ENCODE measurements around the gene NAA80.
"Not testable (repeated sequence)": the region's sequence is repeated elsewhere in the genome, so short reads cannot be mapped to it uniquely, and the experiment has no call there.

NAA80 gene

GRCh38 chr3:50292159-50293078 lies 6.8 kb downstream of the NAA80 start, which contains the start of gene IFRD2:
Gene IFRD2, minus strand, starts transcription at chr3:50292429. Its CDS starts 155 bp downstream, at chr3:50292274.
- in situ Hi-C loops (cut with MboI; ENCODE audit: low sequenced_read_pairs), result no loop called here

DNA sequence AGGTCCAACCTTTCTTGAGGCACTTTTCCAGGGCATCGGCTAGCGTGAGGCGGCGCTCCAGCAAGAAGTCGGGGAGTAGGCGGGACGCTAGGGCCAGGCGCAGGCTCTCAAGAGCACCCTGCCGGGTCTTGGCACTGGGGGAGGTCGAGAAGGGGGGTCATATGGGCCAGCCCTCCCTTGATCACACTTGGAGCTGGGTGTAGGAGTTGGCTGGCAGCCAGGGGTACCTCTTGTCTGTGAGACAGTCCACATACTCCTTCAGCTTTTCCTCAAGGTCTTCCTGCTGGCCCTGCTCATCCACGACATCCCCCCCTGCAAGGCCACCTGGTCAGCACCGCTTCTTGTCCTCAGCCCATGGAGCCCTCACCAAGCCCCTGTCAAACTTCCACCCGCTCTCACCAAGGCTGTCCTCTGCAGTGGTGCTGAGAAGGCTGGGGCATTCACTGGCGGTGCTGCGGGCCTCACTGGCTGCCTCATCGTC lies 9.0 kb downstream of the NAA80 start:
- in situ Hi-C loops (cut with MboI; ENCODE audit: low sequenced_read_pairs), result no loop called here

- in situ Hi-C loops (cut with MboI; ENCODE audit: low sequenced_read_pairs), result no loop called here
Observed at GRCh38 chr3:50289130-50289529, 10.1 kb downstream of the NAA80 start.

DNA sequence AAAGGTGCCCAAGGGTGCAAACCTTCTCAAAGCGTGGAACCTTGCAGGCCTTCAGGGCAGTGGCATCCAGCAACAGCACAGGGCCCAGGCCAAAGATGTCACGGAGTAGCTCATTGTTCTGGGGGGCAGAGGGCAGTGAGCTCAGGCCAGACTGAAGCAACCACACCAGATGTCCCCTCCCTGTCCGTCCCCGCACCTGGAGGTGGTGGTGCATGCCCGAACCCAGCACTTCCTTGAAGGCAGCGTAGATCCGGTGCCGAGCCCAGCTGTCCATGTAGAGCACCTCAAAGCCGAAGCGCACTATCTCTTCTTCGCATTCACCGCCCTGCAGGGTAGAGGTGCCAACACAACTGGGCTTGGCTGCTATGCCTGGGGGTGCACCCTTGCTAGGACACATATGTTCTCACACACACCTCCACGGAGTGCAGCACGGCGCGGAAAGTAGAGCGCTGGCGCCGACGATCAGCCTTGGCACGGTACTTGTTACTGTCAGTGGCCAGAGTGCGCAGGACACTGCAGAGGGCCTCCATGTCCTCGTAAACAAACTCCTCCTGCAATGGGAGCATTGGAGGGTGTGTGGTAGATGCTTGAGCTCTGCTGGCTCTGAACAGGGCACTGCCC lies 10.7 kb downstream of the NAA80 start:
- in situ Hi-C loops (cut with MboI; ENCODE audit: low sequenced_read_pairs), result no loop called here

DNA sequence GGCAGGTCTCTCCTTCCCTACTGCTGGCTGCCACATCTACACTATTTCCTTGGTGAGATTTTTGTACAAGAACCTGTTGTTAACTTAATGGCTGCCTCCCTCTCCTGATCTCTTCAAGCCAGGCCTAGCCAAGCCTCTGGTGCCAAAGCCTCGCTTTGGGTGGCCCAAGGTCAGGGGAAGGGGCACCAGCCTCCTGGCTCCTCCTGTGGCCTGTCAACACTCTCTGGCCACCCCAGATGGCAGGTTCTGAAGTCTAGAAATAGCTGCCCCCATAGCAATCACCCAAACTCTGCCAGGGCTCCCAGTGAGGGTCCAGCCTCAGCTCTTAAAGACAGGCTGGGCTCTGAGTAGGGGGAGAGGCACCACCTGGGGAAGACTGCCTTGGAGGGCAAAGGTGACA lies 11.9 kb downstream of the NAA80 start:
- in situ Hi-C loops (cut with MboI; ENCODE audit: low sequenced_read_pairs), result no loop called here

DNA sequence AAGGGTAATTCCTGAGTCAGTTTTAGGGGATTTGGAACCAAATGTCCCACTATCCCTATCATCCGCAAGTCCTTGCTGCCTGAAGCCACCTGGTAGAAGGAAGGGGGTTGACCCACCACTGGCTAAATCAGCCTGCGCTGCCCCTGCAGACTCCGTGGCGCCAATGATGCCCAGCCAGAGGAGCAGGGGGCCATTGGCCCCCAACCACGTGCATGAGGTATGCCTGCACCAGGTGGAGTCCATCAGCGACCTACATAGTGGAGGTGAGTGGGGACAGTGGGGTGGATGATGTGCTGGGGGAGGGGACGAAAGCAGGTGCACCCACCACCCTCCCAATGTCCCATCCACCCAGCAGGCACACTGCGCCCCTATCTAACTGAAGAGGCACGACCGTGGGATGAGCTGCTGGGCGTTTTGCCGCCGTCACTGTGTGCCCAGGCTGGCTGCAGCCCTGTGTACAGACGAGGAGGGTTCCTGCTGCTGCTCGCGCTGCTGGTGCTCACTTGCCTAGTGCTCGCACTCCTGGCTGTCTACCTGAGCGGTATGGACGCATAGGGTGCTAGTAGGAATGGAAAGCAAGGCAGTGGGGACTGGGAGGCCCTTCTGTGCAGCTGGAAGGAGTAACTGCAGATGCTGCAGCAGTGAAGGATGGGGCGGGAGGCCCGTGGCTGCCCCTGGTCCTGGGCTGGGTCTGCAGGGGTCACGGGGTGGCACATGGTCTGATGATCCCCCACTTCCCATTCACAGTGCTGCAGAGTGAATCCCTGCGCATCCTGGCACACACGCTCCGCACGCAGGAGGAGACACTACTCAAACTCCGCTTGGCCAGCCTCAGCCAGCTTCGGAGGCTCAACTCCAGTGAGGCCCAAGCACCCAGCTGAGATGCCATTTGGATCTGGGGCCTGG lies 12.6 kb downstream of the NAA80 start:
- in situ Hi-C loops (cut with MboI; ENCODE audit: low sequenced_read_pairs), result no loop called here

DNA sequence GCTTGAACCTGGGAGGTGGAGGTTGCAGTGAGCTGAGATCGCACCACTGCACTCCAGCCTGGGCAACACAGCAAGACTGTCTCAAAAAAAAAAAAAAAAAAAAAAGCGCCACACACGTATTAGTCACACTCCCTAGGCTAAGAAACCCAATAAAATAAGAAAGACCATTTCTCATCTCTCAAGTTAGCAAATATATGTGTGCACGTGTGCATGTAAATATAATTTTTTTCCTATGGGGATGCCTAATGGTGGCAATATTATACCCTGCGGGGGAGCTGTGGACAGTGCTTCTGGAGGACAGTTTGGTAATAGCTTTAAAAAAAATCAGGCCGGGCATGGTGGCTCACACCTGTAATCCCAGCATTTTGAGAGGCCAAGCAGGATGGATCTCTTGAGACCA lies 15.1 kb downstream of the NAA80 start:
- in situ Hi-C loops (cut with MboI; ENCODE audit: low sequenced_read_pairs), result not testable (repeated sequence)

DNA sequence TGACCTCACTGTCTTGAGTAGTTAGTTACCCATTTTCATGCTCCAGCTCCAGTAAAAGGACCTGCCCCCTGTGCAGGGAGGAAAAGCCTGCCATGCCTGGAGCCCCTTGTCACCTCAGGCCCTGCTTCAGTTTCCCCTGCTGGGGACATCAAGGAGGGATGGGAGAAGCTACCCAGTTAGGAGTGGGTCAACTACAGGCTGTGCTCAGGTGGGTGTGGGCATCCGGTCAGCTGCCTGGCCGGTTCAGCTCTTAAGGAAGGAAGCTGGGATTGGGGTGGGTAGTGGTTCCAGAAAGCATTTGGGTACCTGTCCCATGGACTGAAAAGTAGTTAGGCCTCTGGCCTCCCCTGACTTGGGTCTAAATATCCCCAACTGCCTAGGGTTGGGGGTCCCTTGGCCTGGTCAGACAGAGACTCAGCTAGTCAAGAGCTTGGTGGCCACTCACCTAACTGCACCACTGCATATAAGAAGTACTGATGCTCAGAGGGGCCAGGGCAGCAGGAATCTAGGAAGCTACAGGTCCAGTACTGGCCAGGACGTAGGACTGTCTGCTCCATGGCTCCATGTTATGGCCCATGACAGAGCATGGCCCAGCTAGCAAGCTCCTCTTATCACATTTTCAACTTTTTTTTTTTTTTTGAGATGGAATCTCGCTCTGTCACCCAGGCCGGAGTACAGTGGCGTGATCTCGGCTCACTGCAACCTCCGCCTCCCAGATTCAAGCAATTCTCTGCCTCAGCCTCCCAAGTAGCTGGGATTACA lies 19.8 kb downstream of the NAA80 start:
- in situ Hi-C loops (cut with MboI; ENCODE audit: low sequenced_read_pairs), result no loop called here

GRCh38 chr3:50278880-50279224 lies 20.4 kb downstream of the NAA80 start, which contains the start of gene LSMEM2:
Gene LSMEM2, plus strand, starts transcription at chr3:50279087. Its CDS starts 27 bp downstream, at chr3:50279114.
- in situ Hi-C loops (cut with MboI; ENCODE audit: low sequenced_read_pairs), result no loop called here

DNA sequence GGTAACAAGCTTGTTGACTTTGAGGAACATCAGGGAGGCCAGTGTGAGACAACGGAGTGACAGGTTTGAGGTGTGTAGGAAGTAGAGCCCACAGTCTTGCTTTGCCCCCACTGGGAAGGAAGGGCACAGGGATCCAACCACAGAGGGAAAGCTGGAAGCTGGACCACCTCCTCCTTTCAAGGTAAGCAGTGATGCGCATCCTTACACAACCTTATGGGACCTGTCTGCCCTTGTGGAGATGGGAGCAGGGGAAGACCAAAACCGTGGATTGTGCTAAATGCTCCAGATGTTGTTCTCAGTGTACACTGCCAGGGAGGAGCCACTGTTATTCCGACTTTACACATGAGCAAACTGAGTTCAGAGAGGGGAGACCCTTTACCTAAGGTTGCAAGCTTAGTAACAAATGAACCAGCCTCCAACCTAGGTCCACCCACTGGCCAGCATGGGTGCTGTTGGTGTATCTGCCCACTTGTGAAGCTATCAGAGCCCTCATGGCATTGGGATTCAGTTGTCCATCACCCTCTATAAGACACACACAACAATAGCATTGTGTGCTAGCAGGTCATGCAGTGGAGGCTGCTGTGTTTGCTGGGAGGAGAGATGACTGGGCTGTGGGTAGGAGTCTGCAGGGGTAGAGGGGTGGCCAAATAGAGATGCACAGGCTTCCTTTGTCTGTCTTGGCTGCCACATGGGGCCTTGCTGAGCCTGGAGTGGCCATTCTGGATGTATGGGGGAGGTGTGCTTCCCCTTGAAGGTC lies 20.9 kb downstream of the NAA80 start:
- in situ Hi-C loops (cut with MboI; ENCODE audit: low sequenced_read_pairs), result no loop called here

DNA sequence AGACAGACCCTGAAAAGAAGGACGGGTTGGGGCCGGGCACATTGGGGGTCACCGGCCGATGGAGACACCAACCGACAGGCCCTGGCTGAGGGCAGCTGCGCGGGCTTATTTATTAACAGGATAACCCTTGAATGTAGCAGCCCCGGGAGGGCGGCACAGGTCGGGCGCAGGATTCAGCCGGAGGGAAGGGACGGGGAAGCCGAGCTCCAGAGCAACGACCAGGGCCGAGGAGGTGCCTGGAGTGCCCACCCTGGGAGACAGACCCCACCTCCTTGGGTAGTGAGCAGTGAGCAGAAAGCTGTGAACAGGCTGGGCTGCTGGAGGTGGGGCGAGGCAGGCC lies 22.5 kb downstream of the NAA80 start:
- in situ Hi-C loops (cut with MboI; ENCODE audit: low sequenced_read_pairs), result no loop called here

- in situ Hi-C loops (cut with MboI; ENCODE audit: low sequenced_read_pairs), result no loop called here
Observed at GRCh38 chr3:50275996-50276761, 23.0 kb downstream of the NAA80 start.

DNA sequence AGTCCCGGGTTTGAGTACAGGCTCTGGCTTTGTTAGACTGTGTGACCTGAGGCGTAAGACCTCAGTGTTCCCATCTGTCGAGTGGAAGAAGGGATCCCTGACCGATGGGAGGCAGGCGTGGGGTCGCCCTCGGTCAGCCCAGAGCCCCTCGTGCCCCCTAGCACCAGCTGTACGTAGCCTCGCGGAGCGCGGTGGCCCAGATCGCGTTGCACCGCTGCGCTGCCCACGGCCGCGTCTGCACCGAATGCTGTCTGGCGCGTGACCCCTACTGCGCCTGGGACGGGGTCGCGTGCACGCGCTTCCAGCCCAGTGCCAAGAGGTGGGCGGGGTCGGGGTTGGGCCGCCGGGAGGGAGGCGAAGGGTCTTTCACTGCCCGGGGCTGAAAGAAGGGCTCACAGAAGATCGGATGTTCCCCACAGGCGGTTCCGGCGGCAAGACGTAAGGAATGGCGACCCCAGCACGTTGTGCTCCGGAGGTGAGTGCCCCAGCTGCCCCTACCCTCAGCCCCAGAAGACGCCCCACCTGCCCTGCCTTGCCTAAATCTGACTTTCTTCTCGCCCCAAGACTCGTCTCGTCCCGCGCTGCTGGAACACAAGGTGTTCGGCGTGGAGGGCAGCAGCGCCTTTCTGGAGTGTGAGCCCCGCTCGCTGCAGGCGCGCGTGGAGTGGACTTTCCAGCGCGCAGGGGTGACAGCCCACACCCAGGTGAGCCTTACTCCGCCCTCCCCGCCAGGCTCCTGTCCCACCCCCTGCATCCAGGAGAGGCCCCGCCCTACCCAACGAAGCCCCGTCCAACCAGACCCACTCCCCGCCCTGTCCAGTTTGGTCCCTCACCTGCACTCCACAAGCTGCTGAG lies 23.8 kb downstream of the NAA80 start:
- in situ Hi-C loops (cut with MboI; ENCODE audit: low sequenced_read_pairs), result no loop called here

DNA sequence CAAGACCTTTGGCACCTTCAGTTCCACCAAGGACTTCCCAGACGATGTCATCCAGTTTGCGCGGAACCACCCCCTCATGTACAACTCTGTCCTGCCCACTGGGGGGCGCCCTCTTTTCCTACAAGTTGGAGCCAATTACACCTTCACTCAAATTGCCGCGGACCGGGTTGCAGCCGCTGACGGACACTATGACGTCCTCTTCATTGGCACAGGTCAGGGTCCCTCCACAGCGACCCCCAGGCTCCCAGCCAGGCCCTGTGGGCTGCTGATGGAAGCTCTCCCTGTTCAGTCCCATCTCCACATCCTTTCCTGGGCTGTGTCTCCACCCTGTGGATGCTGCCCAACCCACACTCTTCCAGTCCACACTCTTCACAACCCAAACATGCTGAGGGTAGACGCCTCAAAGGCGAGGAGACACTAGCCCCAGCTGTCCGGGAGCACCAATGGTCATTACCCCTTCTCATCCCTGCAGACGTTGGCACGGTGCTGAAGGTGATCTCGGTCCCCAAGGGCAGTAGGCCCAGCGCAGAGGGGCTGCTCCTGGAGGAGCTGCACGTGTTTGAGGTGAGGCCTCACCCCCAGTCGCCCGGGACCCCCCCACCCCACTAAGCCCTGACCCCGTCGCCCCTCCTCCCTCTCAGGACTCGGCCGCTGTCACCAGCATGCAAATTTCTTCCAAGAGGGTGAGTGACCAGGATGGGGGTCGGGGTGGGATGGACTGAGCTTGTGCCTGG lies 24.7 kb downstream of the NAA80 start:
- in situ Hi-C loops (cut with MboI; ENCODE audit: low sequenced_read_pairs), result no loop called here

- in situ Hi-C loops (cut with MboI; ENCODE audit: low sequenced_read_pairs), result no loop called here
Observed at GRCh38 chr3:50273689-50274065, 25.5 kb downstream of the NAA80 start.

- in situ Hi-C loops (cut with MboI; ENCODE audit: low sequenced_read_pairs), result no loop called here
Observed at GRCh38 chr3:50272911-50273688, 26.1 kb downstream of the NAA80 start.

DNA sequence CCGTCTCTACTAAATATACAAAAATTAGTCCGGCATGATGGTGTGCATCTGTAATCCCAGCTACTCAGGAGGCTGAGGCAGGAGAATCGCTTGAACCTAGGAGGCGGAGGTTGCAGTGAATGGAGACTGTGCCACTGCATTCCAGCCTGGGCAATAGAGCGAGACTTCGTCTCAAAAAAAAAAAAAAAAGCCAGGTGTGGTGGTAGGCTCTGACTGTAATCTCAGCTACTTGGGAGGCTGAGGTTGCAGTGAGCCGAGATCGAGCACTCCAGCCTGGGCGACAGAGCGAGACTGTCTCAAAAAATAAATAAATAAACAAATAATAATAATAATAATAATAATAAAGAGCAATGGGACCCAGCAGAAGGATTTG lies 26.7 kb downstream of the NAA80 start:
- in situ Hi-C loops (cut with MboI; ENCODE audit: low sequenced_read_pairs), result not testable (repeated sequence)
